NB4 (cell line): Measurements from ENCODE around the gene KIRREL3.

Experiments
- CTCF ChIP-seq: IDR thresholded peaks from one replicate; pipeline ENCODE4 v1.5.1; 2012; ENCODE audit warnings: low read depth, low read length
- MYC ChIP-seq: IDR thresholded peaks from 2 replicates; pipeline ENCODE4 v1.6.1; 2011; ENCODE audit warnings: low read depth, low read length
- POLR2A ChIP-seq: IDR thresholded peaks from 2 replicates; pipeline ENCODE4 v1.6.1; 2011; ENCODE audit warnings: mild to moderate bottlenecking; ENCODE audit not compliant: insufficient read length; ENCODE audit errors: extremely low read depth

DNA sequence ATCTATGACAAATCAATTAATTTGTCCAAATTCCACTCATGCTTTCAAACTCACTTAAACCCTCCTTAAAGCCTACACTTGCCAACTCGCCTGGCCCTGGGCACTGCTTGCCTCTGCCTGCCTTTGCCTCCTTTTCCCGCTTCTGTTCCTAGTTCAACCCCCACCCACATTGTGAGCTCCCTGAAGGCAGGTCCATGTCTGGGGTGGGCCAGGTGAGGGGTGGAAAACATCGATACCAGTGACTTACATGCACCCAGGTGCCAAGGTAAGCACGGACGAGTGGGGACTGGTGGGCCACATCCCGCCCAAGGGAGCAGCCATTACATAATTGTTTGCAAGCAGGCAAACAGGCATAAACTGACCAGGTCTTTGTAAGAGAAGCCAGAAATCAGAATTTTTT is 498.9 kb downstream of the KIRREL3 start:
- no peak for TF ChIP-seq CTCF
- TF ChIP-seq POLR2A, result no peak
- TF ChIP-seq MYC, result no peak
